Smooth muscle cell (in vitro differentiated cells): ENCODE results near the gene KRTAP4-12. TPM values are rescaled to one million over a fixed set of nuclear protein-coding genes. Genes with fewer than 3 reads are reported as not detected.
"Not testable (repeated sequence)": the region's sequence is repeated elsewhere in the genome, so short reads cannot be mapped to it uniquely, and the experiment has no call there.

Experiments used
- DNase-seq: peaks from one replicate; lab custom pipeline; 2025; ENCODE audit not compliant: unreplicated experiment; lab: John Stamatoyannopoulos, UW
- H2AFZ ChIP-seq: fragments of 200-600 bp; sonication (generic); 2 replicates; pipeline ENCODE4 v1.6.0; 2016; ENCODE audit warnings: antibody characterized with exemption, low read depth, mild to moderate bottlenecking
- H3F3A ChIP-seq: fragments of 200-600 bp; sonication (generic); 2 replicates; pipeline ENCODE4 v1.6.0; 2017; ENCODE audit warnings: antibody characterized with exemption, low read depth
- H3K27ac ChIP-seq: fragments of 200-600 bp; sonication (generic); 2 replicates; pipeline ENCODE4 v1.5.1; 2016; ENCODE audit warnings: low read depth, mild to moderate bottlenecking
- H3K27me3 ChIP-seq: fragments of 200-600 bp; sonication (generic); 2 replicates; pipeline ENCODE4 v1.6.1; 2016; ENCODE audit warnings: low read depth, mild to moderate bottlenecking
- H3K36me3 ChIP-seq: fragments of 200-600 bp; sonication (generic); 2 replicates; pipeline ENCODE4 v1.5.1; 2016; ENCODE audit warnings: low read depth
- H3K4me1 ChIP-seq: fragments of 200-600 bp; sonication (generic); 2 replicates; pipeline ENCODE4 v1.5.1; 2016; ENCODE audit warnings: low read depth
- H3K4me2 ChIP-seq: fragments of 200-600 bp; sonication (generic); 2 replicates; pipeline ENCODE4 v1.6.0; 2016; ENCODE audit warnings: mild to moderate bottlenecking
- H3K4me3 ChIP-seq: fragments of 200-600 bp; sonication (generic); 2 replicates; pipeline ENCODE4 v1.5.1; 2016; ENCODE audit warnings: mild to moderate bottlenecking
- H3K79me2 ChIP-seq: fragments of 200-600 bp; sonication (generic); 2 replicates; pipeline ENCODE4 v1.6.0; 2016; ENCODE audit warnings: low read depth, mild to moderate bottlenecking
- H3K9ac ChIP-seq: fragments of 200-600 bp; sonication (generic); 2 replicates; pipeline ENCODE4 v1.6.0; 2016; ENCODE audit warnings: low read depth
- H3K9me3 ChIP-seq: fragments of 200-600 bp; sonication (generic); replicated peaks from 2 replicates; pipeline ENCODE4 v1.5.1; 2016; ENCODE audit warnings: low read depth
- H4K20me1 ChIP-seq: fragments of 200-600 bp; sonication (generic); 2 replicates; pipeline ENCODE4 v1.6.0; 2016; ENCODE audit warnings: low read depth
- WGBS: methylation state at CpG from one replicate; pipeline ENCODE4 v1.1.7; 2016; ENCODE audit warnings: low lambda C conversion rate; 5-methylcytosine and 5-hydroxymethylcytosine counted together
- polyA plus RNA-seq: library from polyadenylated mRNA; unstranded; fragments of >200 nt; fragmentation: Nextera tagmentation; extraction: Ambion mirVana; gene quantifications from 2 replicates; pipeline ENCODE4 v1.2.1, GENCODE V29; 2016
- total RNA-seq: library from RNA; depleted of rRNA; stranded (reverse); fragments of >200 nt; gene quantifications from 2 replicates; pipeline ENCODE4 v1.2.3, GENCODE V29; 2014
- TF ChIP-seq, protein P1 (sequence below): fragments of 200-600 bp; sonication (generic); IDR thresholded peaks from 2 replicates; pipeline ENCODE4 v1.5.1; 2017; ENCODE audit warnings: borderline replicate concordance, mild to moderate bottlenecking, antibody characterized with exemption; ENCODE audit not compliant: insufficient read depth, poor library complexity, severe bottlenecking

Gene KRTAP4-12
- total and polyA plus RNA-seq, 2 experiments from 2014 or later = not detected

DNA sequence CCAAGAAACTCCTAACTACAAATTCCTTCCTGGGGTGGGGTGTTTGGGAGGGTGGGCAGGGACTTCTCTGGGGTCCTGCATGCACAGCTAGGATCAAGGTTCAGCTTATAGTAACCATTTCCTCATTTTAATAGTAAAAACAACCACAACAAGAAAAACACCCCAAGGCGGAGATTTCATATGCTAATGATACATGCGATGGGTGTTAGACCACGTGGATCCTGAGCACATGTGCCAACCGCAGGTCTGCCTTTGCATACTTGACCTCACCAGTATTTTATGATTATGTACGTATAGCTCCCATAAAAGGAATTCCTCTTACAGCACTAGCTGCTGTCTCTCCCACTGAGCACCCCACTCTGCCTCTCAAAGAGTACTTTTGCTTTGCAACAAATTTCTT, 7.7 kb downstream of the KRTAP4-12 start:
- no peak for DNase-seq
- Histone ChIP-seq H3K9me3 (no peaks in the 10 kb centered on the region), H3K36me3 (no peaks in the 10 kb centered on the region), H3K4me2 (no peak overlapping the region), H4K20me1 (no peaks in the 10 kb centered on the region), H3K27me3 (no peaks in the 10 kb centered on the region), H3K9ac (no peak overlapping the region), H3F3A (no peaks in the 10 kb centered on the region), H3K4me1 (no peaks in the 10 kb centered on the region), H3K79me2 (no peaks in the 10 kb centered on the region), H3K27ac (no peak overlapping the region), H3K4me3 (no peak overlapping the region), H2AFZ (no peak overlapping the region)
- WGBS = 90% methylated on average over 5 of the region's 5 CpGs
- TF ChIP-seq, protein P1, sequence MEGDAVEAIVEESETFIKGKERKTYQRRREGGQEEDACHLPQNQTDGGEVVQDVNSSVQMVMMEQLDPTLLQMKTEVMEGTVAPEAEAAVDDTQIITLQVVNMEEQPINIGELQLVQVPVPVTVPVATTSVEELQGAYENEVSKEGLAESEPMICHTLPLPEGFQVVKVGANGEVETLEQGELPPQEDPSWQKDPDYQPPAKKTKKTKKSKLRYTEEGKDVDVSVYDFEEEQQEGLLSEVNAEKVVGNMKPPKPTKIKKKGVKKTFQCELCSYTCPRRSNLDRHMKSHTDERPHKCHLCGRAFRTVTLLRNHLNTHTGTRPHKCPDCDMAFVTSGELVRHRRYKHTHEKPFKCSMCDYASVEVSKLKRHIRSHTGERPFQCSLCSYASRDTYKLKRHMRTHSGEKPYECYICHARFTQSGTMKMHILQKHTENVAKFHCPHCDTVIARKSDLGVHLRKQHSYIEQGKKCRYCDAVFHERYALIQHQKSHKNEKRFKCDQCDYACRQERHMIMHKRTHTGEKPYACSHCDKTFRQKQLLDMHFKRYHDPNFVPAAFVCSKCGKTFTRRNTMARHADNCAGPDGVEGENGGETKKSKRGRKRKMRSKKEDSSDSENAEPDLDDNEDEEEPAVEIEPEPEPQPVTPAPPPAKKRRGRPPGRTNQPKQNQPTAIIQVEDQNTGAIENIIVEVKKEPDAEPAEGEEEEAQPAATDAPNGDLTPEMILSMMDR = no peak

DNA sequence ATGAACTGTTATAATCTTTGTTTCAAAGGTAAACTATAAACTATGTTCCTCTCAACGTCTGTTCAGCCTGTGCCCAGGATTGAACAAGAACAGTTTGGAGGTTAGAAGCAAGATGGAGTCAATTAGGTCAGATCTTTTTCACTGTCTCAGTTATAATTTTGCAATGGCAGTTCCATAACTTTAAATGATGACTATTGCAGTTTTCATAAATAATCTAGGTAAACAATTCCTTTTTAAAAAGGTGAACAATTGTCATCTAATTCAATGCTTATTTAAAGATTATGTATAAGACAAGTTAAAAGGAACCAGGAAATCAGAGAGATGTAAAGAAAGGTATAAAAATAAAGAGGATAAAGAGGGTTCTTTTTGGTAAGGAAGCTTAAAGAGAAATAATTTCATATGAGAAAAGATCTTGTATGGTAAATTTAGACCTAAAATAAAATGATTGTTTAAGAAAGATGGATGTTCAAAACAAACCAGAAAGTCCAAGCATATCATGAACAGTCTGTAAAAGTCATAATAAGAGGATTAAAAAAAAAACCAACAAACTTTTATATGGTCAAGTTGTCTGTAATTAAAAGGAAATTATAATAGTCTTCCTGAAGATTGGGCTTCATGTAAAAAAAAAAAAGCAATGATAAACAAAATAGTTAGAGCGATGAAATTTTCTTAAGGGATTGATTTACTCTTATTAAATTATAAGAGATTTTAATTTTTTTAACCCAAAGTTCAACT, 12.7 kb downstream of the KRTAP4-12 start:
- no peak for DNase-seq
- Histone ChIP-seq H3F3A (no peaks in the 10 kb centered on the region), H2AFZ (no peak overlapping the region), H3K9ac (no peak overlapping the region), H3K4me2 (no peak overlapping the region), H3K4me1 (no peaks in the 10 kb centered on the region), H3K9me3 (no peaks in the 10 kb centered on the region), H3K27me3 (no peaks in the 10 kb centered on the region), H3K79me2 (no peaks in the 10 kb centered on the region), H4K20me1 (no peaks in the 10 kb centered on the region), H3K27ac (no peak overlapping the region), H3K36me3 (no peaks in the 10 kb centered on the region), H3K4me3 (no peak overlapping the region)
- TF ChIP-seq, protein P1 = no peak
- WGBS = 76% methylated on average over 2 of the region's 2 CpGs

DNA sequence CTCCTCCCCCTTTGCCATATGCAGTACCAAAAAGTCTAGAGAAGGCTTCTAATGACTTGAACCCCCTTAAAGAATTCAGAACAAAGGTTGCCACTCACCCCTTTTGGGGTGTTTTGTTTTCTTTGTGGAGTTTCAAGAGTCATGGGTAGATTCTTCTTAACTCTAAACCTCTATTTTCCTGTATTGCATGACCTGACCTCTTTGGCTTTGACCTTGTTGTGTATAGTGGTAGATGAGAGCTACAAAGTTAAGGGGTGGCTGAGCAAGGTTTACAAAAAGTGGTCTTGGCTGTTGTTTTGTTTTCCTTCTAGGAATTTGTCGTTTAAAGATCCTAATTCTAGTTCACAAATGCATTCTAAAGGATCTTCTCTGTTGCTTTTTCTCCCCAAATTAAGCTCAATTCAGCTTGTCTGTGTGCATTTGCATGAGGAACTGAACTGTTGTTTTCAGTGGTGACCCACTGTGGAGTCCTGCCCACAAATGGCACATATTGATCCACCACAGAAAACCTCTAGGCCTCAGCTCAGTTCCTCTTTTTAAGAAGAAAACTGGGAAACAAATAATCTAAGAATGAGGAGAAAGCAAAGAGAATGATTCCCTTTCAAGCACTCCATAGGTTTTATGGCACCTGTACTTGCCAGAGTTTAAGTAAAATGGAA, 15.1 kb downstream of the KRTAP4-12 start:
- H3F3A ChIP-seq, H3K4me1 ChIP-seq, H3K9ac ChIP-seq, H3K4me3 ChIP-seq, H3K36me3 ChIP-seq, H3K27ac ChIP-seq, DNase-seq, H3K9me3 ChIP-seq, H3K4me2 ChIP-seq, H2AFZ ChIP-seq, H4K20me1 ChIP-seq, H3K27me3 ChIP-seq, H3K79me2 ChIP-seq: not testable (repeated sequence)
- WGBS = 53% methylated on average over 1 of the region's 1 CpG

DNA sequence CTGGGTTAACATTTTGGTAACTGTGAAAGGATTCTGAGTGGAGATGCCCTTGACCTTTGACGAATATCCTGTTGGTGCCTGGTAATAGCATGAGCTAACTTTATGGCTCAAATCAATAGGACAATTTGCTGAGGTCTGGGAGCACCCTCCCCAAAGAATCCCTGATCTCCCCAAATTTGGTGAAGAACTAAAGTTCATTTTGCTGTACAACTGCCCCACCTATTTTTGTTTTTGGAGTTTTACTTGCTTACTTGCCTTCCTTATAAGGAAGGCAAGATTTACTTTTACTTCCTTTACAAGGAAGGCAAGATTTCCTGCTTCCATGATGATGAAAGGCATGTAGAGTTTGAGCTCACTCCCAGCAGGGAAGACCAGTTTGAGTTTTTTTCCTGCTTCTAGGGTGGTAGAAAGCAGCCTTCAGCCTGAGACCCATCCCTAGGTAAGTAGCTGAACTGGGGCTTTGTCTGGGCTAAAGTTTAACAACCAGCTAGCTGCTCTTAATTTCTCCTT, 16.0 kb downstream of the KRTAP4-12 start:
- H3K79me2 ChIP-seq = no peaks in the 10 kb centered on the region
- H2AFZ ChIP-seq = no peak overlapping the region
- no peaks in the 10 kb centered on the region for H3K36me3 ChIP-seq
- no peak for DNase-seq
- H3K27ac ChIP-seq = no peak overlapping the region
- H3K4me1 ChIP-seq = peaks cover 3% of the 10 kb centered on the region
- H3K4me2 ChIP-seq = no peak overlapping the region
- no peaks in the 10 kb centered on the region for H4K20me1 ChIP-seq
- H3K27me3 ChIP-seq = no peaks in the 10 kb centered on the region
- H3F3A ChIP-seq = no peaks in the 10 kb centered on the region
- TF ChIP-seq, protein P1 = no peak
- no peak overlapping the region for H3K9ac ChIP-seq
- 85% methylated on average over 1 of the region's 1 CpG for WGBS
- H3K9me3 ChIP-seq = no peaks in the 10 kb centered on the region
- H3K4me3 ChIP-seq = no peak overlapping the region

DNA sequence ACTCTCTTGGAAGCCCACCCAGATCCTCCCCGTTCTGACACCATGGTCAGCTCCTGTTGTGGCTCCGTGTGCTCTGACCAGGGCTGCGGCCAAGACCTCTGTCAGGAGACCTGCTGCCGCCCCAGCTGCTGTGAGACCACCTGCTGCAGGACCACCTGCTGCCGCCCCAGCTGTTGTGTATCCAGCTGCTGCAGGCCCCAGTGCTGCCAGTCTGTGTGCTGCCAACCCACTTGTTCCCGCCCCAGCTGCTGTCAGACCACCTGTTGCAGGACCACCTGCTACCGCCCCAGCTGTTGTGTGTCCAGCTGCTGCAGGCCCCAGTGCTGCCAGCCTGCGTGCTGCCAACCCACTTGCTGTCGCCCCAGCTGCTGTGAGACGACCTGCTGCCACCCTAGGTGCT, 18.6 kb downstream of the KRTAP4-12 start, which contains the start of gene KRTAP4-9:
TSS of gene KRTAP4-9 (plus strand) at position 43 of the 400 bp plus-strand sequence. CDS start at position 43, 0 bp downstream.
- 87% methylated on average over 10 of the region's 10 CpGs for WGBS
- H3F3A ChIP-seq = not testable (repeated sequence)

More for the DNA sequence above, 18.6 kb downstream of the KRTAP4-12 start, which contains the start of gene KRTAP4-9:
- H3K79me2 ChIP-seq, H2AFZ ChIP-seq, H3K4me3 ChIP-seq, H4K20me1 ChIP-seq, H3K9ac ChIP-seq, H3K9me3 ChIP-seq, H3K27me3 ChIP-seq, DNase-seq, H3K36me3 ChIP-seq, H3K4me1 ChIP-seq: not testable (repeated sequence)
- H3K27ac ChIP-seq = peak within 1 kb of the TSS; percentile 53
- H3K4me2 ChIP-seq = peak within 1 kb of the TSS; percentile 24
